Peyer's patch (tissue), 4 donors: ENCODE data around the gene SLC6A6. TPM values are rescaled to one million over a fixed set of nuclear protein-coding genes. Genes with fewer than 3 reads are reported as not detected.

ENCODE experiments used
- DNase-seq, 3 donors: peaks; one replicate each; pipeline ENCODE4 v3.0.0-alpha.2; 2017 to 2019
- H3K27ac ChIP-seq, 4 donors: fragments of 200-600 bp; sonication (generic); one replicate each; pipeline ENCODE4 v1.5.1; 2016 to 2019
- H3K27me3 ChIP-seq, 2 donors: fragments of 200-600 bp; sonication (generic); one replicate each; pipeline ENCODE4 v1.5.1; 2019
- H3K36me3 ChIP-seq, 3 donors: fragments of 200-600 bp; sonication (generic); one replicate each; pipeline ENCODE4 v1.5.1; 2016 to 2019
- H3K4me1 ChIP-seq, 4 donors: fragments of 200-600 bp; sonication (generic); one replicate each; pipeline ENCODE4 v1.5.1; 2016 to 2019
- H3K4me3 ChIP-seq, 4 donors: fragments of 200-600 bp; sonication (generic); 1 replicate in 3 of 4; 2 replicates in 1 of 4; pipeline ENCODE4 v1.5.1; 2016 to 2019; ENCODE audit warnings: mild to moderate bottlenecking in 1 of 4
- H3K9me3 ChIP-seq, 4 donors: fragments of 200-600 bp; sonication (generic); one replicate each; pipeline ENCODE4 v1.5.1; 2016 to 2019; ENCODE audit warnings: mild to moderate bottlenecking in 1 of 4
- POLR2A ChIP-seq, 2 donors: fragments of 450-650 bp; IDR thresholded peaks; one replicate each; pipeline ENCODE4 v1.5.1; 2017; ENCODE audit warnings: antibody characterized with exemption in 2 of 2, mild to moderate bottlenecking in 2 of 2, moderate library complexity in 2 of 2
- total RNA-seq, 4 donors: library from RNA; depleted of rRNA; stranded (reverse); fragments of >200 nt; gene quantifications; one replicate each; pipeline ENCODE4 v1.1.0, GENCODE V29; 2016
- TF ChIP-seq, protein P1 (sequence below), 6 experiments: fragments of 450-650 bp in 4 of 6; fragments of 200-600 bp in 2 of 6; sonication (generic) in 1 of 6; IDR thresholded peaks; one replicate each; pipeline ENCODE4 v1.5.1; 2017 to 2019; ENCODE audit warnings: antibody characterized with exemption in 6 of 6, mild to moderate bottlenecking in 3 of 6, moderate library complexity in 1 of 6

Gene SLC6A6
- total RNA-seq, 4 donors from 2014 or later = 61.1 to 190 (median 150) TPM

DNA sequence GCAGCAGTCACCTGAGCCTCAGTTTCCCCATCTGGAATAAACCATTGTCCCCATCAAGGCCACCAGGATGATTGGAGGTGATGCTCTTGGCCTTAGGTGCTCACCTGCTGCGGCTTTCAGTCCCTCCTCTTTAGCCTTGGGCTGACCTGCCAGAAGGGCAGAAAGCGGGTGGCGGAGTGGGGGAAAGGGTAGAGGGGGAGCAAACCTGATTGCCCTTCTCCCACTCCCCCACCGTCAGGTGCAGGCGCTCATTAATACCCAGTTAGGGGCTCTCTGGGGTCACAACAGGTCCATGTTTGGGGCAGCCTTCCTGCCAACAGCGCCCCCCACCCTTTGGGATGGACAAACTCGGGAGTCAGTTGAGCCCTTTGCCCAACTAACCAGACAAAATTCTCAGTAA, 87.2 kb downstream of the SLC6A6 start:
- peak in 1 of 3 donors; percentile 40 for DNase-seq
- Histone ChIP-seq H3K27me3 (no peaks in the 10 kb centered on the region), H3K9me3 (no peaks in the 10 kb centered on the region), H3K4me3 (no peak overlapping the region), H3K4me1 (no peaks in the 10 kb centered on the region), H3K36me3 (peaks cover 0 to 36% (median 0%) of the 10 kb centered on the region in 3 donors), H3K27ac (no peak overlapping the region)
- TF ChIP-seq, protein P1, sequence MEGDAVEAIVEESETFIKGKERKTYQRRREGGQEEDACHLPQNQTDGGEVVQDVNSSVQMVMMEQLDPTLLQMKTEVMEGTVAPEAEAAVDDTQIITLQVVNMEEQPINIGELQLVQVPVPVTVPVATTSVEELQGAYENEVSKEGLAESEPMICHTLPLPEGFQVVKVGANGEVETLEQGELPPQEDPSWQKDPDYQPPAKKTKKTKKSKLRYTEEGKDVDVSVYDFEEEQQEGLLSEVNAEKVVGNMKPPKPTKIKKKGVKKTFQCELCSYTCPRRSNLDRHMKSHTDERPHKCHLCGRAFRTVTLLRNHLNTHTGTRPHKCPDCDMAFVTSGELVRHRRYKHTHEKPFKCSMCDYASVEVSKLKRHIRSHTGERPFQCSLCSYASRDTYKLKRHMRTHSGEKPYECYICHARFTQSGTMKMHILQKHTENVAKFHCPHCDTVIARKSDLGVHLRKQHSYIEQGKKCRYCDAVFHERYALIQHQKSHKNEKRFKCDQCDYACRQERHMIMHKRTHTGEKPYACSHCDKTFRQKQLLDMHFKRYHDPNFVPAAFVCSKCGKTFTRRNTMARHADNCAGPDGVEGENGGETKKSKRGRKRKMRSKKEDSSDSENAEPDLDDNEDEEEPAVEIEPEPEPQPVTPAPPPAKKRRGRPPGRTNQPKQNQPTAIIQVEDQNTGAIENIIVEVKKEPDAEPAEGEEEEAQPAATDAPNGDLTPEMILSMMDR (IDR thresholded peaks at IDR 0.05) = no peak
- TF ChIP-seq POLR2A (IDR thresholded peaks at IDR 0.05) = no peak

DNA sequence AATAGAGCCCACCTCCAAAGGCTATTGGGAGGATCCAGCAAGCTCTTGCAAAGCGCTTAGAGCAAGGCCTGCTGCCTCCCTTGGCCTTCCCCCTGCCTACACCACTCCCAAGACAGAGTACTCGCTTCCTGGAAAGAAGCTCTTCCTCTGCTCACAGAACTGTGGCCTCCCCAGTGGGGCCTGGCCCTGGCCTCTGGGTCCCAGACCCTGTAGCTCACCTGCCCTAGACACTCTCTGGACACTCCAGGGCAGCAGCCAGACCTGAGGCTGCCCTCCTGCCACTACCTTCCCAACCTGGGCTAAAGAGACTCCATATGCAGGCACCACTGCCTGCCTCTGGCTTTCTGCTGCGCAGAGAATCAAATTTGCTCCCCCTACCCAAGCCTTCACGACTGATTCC, 87.8 kb downstream of the SLC6A6 start:
- DNase-seq = peak in 1 of 3 donors; percentile 21
- TF ChIP-seq, protein P1 (IDR thresholded peaks at IDR 0.05) = no peak
- TF ChIP-seq POLR2A (IDR thresholded peaks at IDR 0.05) = no peak
- Histone ChIP-seq H3K9me3 (no peaks in the 10 kb centered on the region), H3K27ac (no peak overlapping the region), H3K27me3 (no peaks in the 10 kb centered on the region), H3K4me1 (no peaks in the 10 kb centered on the region), H3K4me3 (no peak overlapping the region), H3K36me3 (peaks cover 0 to 34% (median 0%) of the 10 kb centered on the region in 3 donors)

GRCh38 chr3:14490831-14491230, 88.4 kb downstream of the SLC6A6 start:
- Histone ChIP-seq H3K27me3 (no peaks in the 10 kb centered on the region), H3K9me3 (no peaks in the 10 kb centered on the region), H3K4me3 (no peak overlapping the region), H3K36me3 (peaks cover 0 to 28% (median 0%) of the 10 kb centered on the region in 3 donors), H3K4me1 (no peaks in the 10 kb centered on the region), H3K27ac (no peak overlapping the region)
- no peak for TF ChIP-seq POLR2A (IDR thresholded peaks at IDR 0.05)
- TF ChIP-seq, protein P1 (IDR thresholded peaks at IDR 0.05) = no peak
- DNase-seq = no peak

GRCh38 chr3:14491396-14492190, 89.2 kb downstream of the SLC6A6 start:
- Histone ChIP-seq H3K4me1 (no peaks in the 10 kb centered on the region), H3K36me3 (peaks cover 0 to 20% (median 0%) of the 10 kb centered on the region in 3 donors), H3K27ac (no peak overlapping the region), H3K4me3 (no peak overlapping the region), H3K9me3 (no peaks in the 10 kb centered on the region), H3K27me3 (no peaks in the 10 kb centered on the region)
- peak in 1 of 3 donors; percentile 44 for DNase-seq
- TF ChIP-seq POLR2A (IDR thresholded peaks at IDR 0.05) = no peak
- TF ChIP-seq, protein P1 (IDR thresholded peaks at IDR 0.05) = no peak

DNA sequence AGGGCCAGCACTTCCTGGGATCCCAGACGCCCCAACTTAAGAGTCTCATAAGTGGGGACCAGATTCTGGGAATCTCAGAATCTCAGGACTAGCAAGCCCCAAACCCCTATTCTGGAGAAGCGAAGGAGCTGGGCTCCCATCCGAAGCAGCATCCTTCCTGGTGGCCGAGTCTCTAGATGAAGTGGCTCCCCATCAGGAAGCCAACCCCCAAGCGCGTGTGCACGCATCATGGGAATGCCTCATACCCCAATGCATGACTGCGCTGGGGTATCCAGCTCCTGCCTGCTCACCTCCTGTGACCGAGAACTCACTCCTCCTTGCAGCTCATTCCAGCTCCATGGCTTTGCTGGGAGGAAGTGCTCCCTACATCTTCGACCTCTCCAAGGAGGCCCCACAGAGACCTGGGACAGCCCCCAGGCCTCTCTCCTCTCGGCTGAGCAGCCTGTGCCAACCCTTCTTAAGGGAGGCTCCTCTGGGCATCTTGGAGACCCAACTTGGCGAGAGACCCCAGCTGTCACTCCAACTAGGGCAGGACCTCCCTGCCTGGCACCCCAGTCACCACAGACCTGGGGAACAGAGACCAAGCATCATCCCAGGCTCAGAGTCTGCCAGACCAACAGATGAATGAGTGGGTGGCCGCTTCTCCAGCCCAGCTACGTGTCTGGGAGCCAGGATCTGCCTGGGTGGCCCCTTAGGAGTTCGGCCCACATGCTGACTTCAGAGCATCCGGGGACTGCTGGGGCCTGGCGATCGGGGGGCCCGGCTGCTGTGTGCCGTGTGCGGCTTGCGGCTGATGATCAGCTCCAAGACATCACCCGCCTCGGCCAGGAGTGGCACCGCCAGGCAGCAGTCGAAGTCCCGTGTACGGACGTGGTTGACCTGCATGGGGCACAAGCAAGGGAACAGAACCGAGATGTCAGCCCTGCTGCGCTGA, 90.8 kb downstream of the SLC6A6 start:
- Histone ChIP-seq H3K27ac (no peak overlapping the region), H3K4me3 (no peak overlapping the region), H3K36me3 (peaks cover 0 to 8% (median 0%) of the 10 kb centered on the region in 3 donors), H3K27me3 (no peaks in the 10 kb centered on the region), H3K4me1 (no peaks in the 10 kb centered on the region), H3K9me3 (no peaks in the 10 kb centered on the region)
- no peak for TF ChIP-seq POLR2A (IDR thresholded peaks at IDR 0.05)
- TF ChIP-seq, protein P1 (IDR thresholded peaks at IDR 0.05) = no peak
- DNase-seq = peak in 1 of 3 donors; percentile 43
